H9 (cell line): Measurements from ENCODE around the gene DOCK9. TPM values are rescaled to one million over a fixed set of nuclear protein-coding genes. Genes with fewer than 3 reads are reported as not detected.

ENCODE experiments used
- DNase-seq: peaks from one replicate; pipeline ENCODE4 v3.0.0-alpha.2; 2017
- H2AFZ ChIP-seq: one replicate; pipeline ENCODE4 v1.6.1; 2013; ENCODE audit warnings: mild to moderate bottlenecking, low read length, control low read depth, moderate library complexity
- H2AK5ac ChIP-seq: 2 replicates; pipeline ENCODE4 v1.6.1; 2013; ENCODE audit warnings: low read length, control low read depth, mixed read lengths; ENCODE audit not compliant: insufficient read length
- H2BK120ac ChIP-seq: one replicate; pipeline ENCODE4 v1.6.1; 2013; ENCODE audit warnings: low read depth, mild to moderate bottlenecking, low read length, control low read depth, inconsistent platforms; ENCODE audit not compliant: poor library complexity, severe bottlenecking
- H2BK12ac ChIP-seq: 2 replicates; pipeline ENCODE4 v1.6.1; 2013; ENCODE audit warnings: low read length, control low read depth, mixed read lengths, low read depth; ENCODE audit not compliant: insufficient read length
- H2BK15ac ChIP-seq: 2 replicates; pipeline ENCODE4 v1.6.1; 2013; ENCODE audit warnings: low read depth, low read length, control low read depth
- H2BK20ac ChIP-seq: one replicate; pipeline ENCODE4 v1.6.1; 2013; ENCODE audit warnings: low read depth, mild to moderate bottlenecking, low read length, control low read depth, inconsistent platforms; ENCODE audit not compliant: poor library complexity, severe bottlenecking
- H2BK5ac ChIP-seq: 2 replicates; pipeline ENCODE4 v1.6.1; 2013; ENCODE audit warnings: low read length, control low read depth, mixed read lengths; ENCODE audit not compliant: insufficient read length
- H3K14ac ChIP-seq: 2 replicates; pipeline ENCODE4 v1.6.1; 2013; ENCODE audit warnings: low read length, control low read depth; ENCODE audit not compliant: insufficient read depth
- H3K18ac ChIP-seq: 2 replicates; pipeline ENCODE4 v1.6.1; 2013; ENCODE audit warnings: low read depth, mild to moderate bottlenecking, mixed read lengths, low read length, control low read depth; ENCODE audit not compliant: insufficient read length
- H3K23ac ChIP-seq: 2 replicates; pipeline ENCODE4 v1.6.1; 2013; ENCODE audit warnings: low read length, control low read depth, mixed read lengths, low read depth; ENCODE audit not compliant: insufficient read length
- H3K23me2 ChIP-seq: 2 replicates; pipeline ENCODE4 v1.6.1; 2013; ENCODE audit warnings: low read depth, mild to moderate bottlenecking, mixed read lengths, low read length, control low read depth; ENCODE audit not compliant: insufficient read length, poor library complexity, severe bottlenecking
- H3K27ac ChIP-seq: 2 replicates; pipeline ENCODE4 v1.5.1; 2013; ENCODE audit warnings: low read length, control low read depth, mixed read lengths, low read depth; ENCODE audit not compliant: insufficient read length
- H3K27me3 ChIP-seq: 2 replicates; pipeline ENCODE4 v1.6.1; 2013; ENCODE audit warnings: low read length, control low read depth, inconsistent platforms; ENCODE audit not compliant: insufficient read depth
- H3K4ac ChIP-seq: 2 replicates; pipeline ENCODE4 v1.6.1; 2013; ENCODE audit warnings: low read depth, mild to moderate bottlenecking, control low read depth, inconsistent platforms, low read length, moderate library complexity
- H3K4me1 ChIP-seq: 2 replicates; pipeline ENCODE4 v1.6.1; 2013; ENCODE audit warnings: low read length, control low read depth, inconsistent platforms; ENCODE audit not compliant: insufficient read depth
- H3K4me2 ChIP-seq: 2 replicates; pipeline ENCODE4 v1.6.1; 2013; ENCODE audit warnings: low read length, control low read depth, mixed read lengths; ENCODE audit not compliant: insufficient read length, insufficient read depth
- H3K56ac ChIP-seq: 2 replicates; pipeline ENCODE4 v1.6.1; 2013; ENCODE audit warnings: low read depth, mild to moderate bottlenecking, mixed read lengths, low read length, control low read depth; ENCODE audit not compliant: insufficient read length
- H3K79me1 ChIP-seq: 2 replicates; pipeline ENCODE4 v1.6.1; 2013; ENCODE audit warnings: low read depth, mild to moderate bottlenecking, moderate library complexity, low read length, control low read depth, inconsistent platforms; ENCODE audit not compliant: insufficient read depth, poor library complexity, severe bottlenecking
- H3K79me2 ChIP-seq: 2 replicates; pipeline ENCODE4 v1.6.1; 2013; ENCODE audit warnings: low read length, control low read depth, inconsistent platforms; ENCODE audit not compliant: insufficient read depth
- H3K9ac ChIP-seq: 2 replicates; pipeline ENCODE4 v1.6.1; 2013; ENCODE audit warnings: low read length, control low read depth, mixed read lengths; ENCODE audit not compliant: insufficient read length; ENCODE audit errors: extremely low read depth
- H3K9me3 ChIP-seq: one replicate; pipeline ENCODE4 v1.6.1; 2013; ENCODE audit warnings: low read depth, low read length, inconsistent platforms; ENCODE audit not compliant: control insufficient read depth
- H3T11ph ChIP-seq: one replicate; pipeline ENCODE4 v1.6.1; 2013; ENCODE audit warnings: mild to moderate bottlenecking, low read length, control low read depth, inconsistent platforms
- H4K20me1 ChIP-seq: one replicate; pipeline ENCODE4 v1.6.1; 2013; ENCODE audit not compliant: control insufficient read depth, insufficient read length, insufficient read depth
- H4K5ac ChIP-seq: 2 replicates; pipeline ENCODE4 v1.6.1; 2013; ENCODE audit warnings: low read depth, mild to moderate bottlenecking, mixed read lengths, low read length, control low read depth; ENCODE audit not compliant: insufficient read length
- H4K8ac ChIP-seq: replicated peaks from 2 replicates; pipeline ENCODE4 v1.6.1; 2013; ENCODE audit warnings: low read length, control low read depth, mixed read lengths, low read depth; ENCODE audit not compliant: insufficient read length
- H4K91ac ChIP-seq: 2 replicates; pipeline ENCODE4 v1.6.1; 2013; ENCODE audit warnings: low read depth, mild to moderate bottlenecking, moderate library complexity, mixed read lengths, low read length, control low read depth; ENCODE audit not compliant: insufficient read length
- H3K27ac Mint-ChIP-seq, 3 experiments: 2 replicates in 2 of 3; 3 replicates in 1 of 3; pipeline ENCODE4 v1.8.0; 2020 to 2021; ENCODE audit warnings: mixed read lengths in 3 of 3, mild to moderate bottlenecking in 1 of 3, moderate library complexity in 1 of 3
- H3K27me3 Mint-ChIP-seq: 2 replicates; pipeline ENCODE4 v1.8.0; 2021; ENCODE audit warnings: low read depth, mild to moderate bottlenecking, moderate library complexity, mixed read lengths
- H3K36me3 Mint-ChIP-seq, 3 experiments: 2 replicates in 2 of 3; 3 replicates in 1 of 3; pipeline ENCODE4 v1.8.0; 2020 to 2021; ENCODE audit warnings: low read depth in 3 of 3, mixed read lengths in 3 of 3; ENCODE audit not compliant: insufficient read depth in 1 of 3
- H3K4me1 Mint-ChIP-seq, 2 experiments: 2 replicates each; pipeline ENCODE4 v1.8.0; 2020; ENCODE audit warnings: mixed read lengths in 2 of 2
- H3K4me3 Mint-ChIP-seq, 2 experiments: 2 replicates in 1 of 2; 3 replicates in 1 of 2; pipeline ENCODE4 v1.8.0; 2020 to 2021; ENCODE audit warnings: mild to moderate bottlenecking in 2 of 2, mixed read lengths in 2 of 2, moderate library complexity in 1 of 2
- H3K9me3 Mint-ChIP-seq, 2 experiments: 2 replicates in 1 of 2; 3 replicates in 1 of 2; pipeline ENCODE4 v1.8.0; 2020; ENCODE audit warnings: mild to moderate bottlenecking in 2 of 2, mixed read lengths in 2 of 2, moderate library complexity in 1 of 2
- CTCF ChIP-seq: fragments of 200-600 bp; sonication (generic); conservative IDR thresholded peaks from 3 replicates; pipeline ENCODE4 v1.8.0; 2021; ENCODE audit warnings: antibody characterized with exemption, mild to moderate bottlenecking
- WGBS: extraction: QIAGEN DNeasy Blood & Tissue Kit; methylation state at CpG from one replicate; pipeline ENCODE4 v1.1.7; 2013; ENCODE audit warnings: missing lambda C conversion rate, low lambda C conversion rate, mixed read lengths; ENCODE audit not compliant: insufficient read length; ENCODE audit errors: extremely low coverage; 5-methylcytosine and 5-hydroxymethylcytosine counted together
- total RNA-seq: library from RNA; stranded (reverse); gene quantifications from 2 replicates; pipeline ENCODE4 v1.2.1, GENCODE V29; 2021

Gene DOCK9
- total RNA-seq, 1 experiment from 2014 or later = 23.0 TPM

GRCh38 chr13:98791611-98792010, 186.3 kb downstream of the DOCK9 start:
- no peak for DNase-seq
- Histone ChIP-seq H2BK12ac (no peak overlapping the region), H4K91ac (no peak overlapping the region), H2AFZ (no peak overlapping the region), H3K23ac (no peak overlapping the region), H3K4me1 (no peaks in the 10 kb centered on the region), H3K27me3 (no peaks in the 10 kb centered on the region), H3K9me3 (no peaks in the 10 kb centered on the region), H3K79me1 (no peaks in the 10 kb centered on the region), H4K8ac (no peak overlapping the region), H2BK20ac (no peak overlapping the region), H2BK120ac (no peak overlapping the region), H3K14ac (no peak overlapping the region), H3K79me2 (no peaks in the 10 kb centered on the region), H3K9ac (no peak overlapping the region), H2BK15ac (no peak overlapping the region), H3K4ac (no peak overlapping the region), H3T11ph (no peak overlapping the region), H3K4me2 (no peak overlapping the region), H4K5ac (no peak overlapping the region), H2BK5ac (no peak overlapping the region), H2AK5ac (no peak overlapping the region), H3K18ac (no peak overlapping the region), H3K27ac (no peak overlapping the region), H3K23me2 (no peaks in the 10 kb centered on the region), H4K20me1 (peaks cover 3% of the 10 kb centered on the region), H3K56ac (no peak overlapping the region)
- H3K9me3 Mint-ChIP-seq = no peaks in the 10 kb centered on the region
- WGBS = no CpG with 5 or more reads among the region's 7 CpGs
- TF ChIP-seq CTCF = no peak
- no peak overlapping the region for H3K27ac Mint-ChIP-seq
- H3K4me1 Mint-ChIP-seq = peaks cover 4 to 8% of the 10 kb centered on the region in 2 experiments; a peak in 1 of 4 replicates
- H3K36me3 Mint-ChIP-seq = peaks cover 0 to 5% (median 5%) of the 10 kb centered on the region in 3 experiments; a peak in 3 of 7 replicates
- no peak overlapping the region for H3K4me3 Mint-ChIP-seq
- H3K27me3 Mint-ChIP-seq = no peaks in the 10 kb centered on the region; the same call in 1 of the 2 replicates
